GM21423 (cell line): ENCODE measurements around the gene LYSET.
"Not testable (repeated sequence)": the region's sequence is repeated elsewhere in the genome, so short reads cannot be mapped to it uniquely, and the experiment has no call there.

Source experiments
- ATAC-seq: cut with Tn5 transposase; IDR thresholded peaks from one replicate; pipeline ENCODE4 v1.9.1; 2021; ENCODE audit warnings: mild to moderate bottlenecking, moderate library complexity; ENCODE audit not compliant: unreplicated experiment

Gene LYSET

GRCh38 chr14:93184391-93185348 is at the start of gene LYSET, which contains the start of gene MOAP1:
Gene LYSET, plus strand, starts transcription at chr14:93185317. Its CDS starts 89 bp downstream, at chr14:93185406.
Gene MOAP1, minus strand, starts transcription at chr14:93184897. Its CDS starts 655 bp downstream, at chr14:93184242.
- peak; percentile 79 for ATAC-seq

GRCh38 chr14:93135399-93135798 is 49.7 kb upstream of the LYSET start:
- ATAC-seq = no peak

GRCh38 chr14:93136009-93136408 is 49.1 kb upstream of the LYSET start:
- ATAC-seq = no peak

GRCh38 chr14:93136508-93136907 is 48.6 kb upstream of the LYSET start:
- ATAC-seq = not testable (repeated sequence)

GRCh38 chr14:93137864-93138263 is 47.3 kb upstream of the LYSET start:
- no peak for ATAC-seq

- ATAC-seq = no peak
These were observed 42.1 kb upstream of the LYSET start for GRCh38 chr14:93142854-93143652.

GRCh38 chr14:93146119-93146518 is 39.0 kb upstream of the LYSET start:
- no peak for ATAC-seq

GRCh38 chr14:93148979-93149378 is 36.1 kb upstream of the LYSET start:
- ATAC-seq = no peak

GRCh38 chr14:93150227-93151208 is 34.6 kb upstream of the LYSET start:
- no peak for ATAC-seq

- ATAC-seq = no peak
These were observed 32.0 kb upstream of the LYSET start for GRCh38 chr14:93153121-93153520.

GRCh38 chr14:93155667-93156066 is 29.4 kb upstream of the LYSET start:
- no peak for ATAC-seq

- ATAC-seq = no peak
These were observed 28.3 kb upstream of the LYSET start for GRCh38 chr14:93156693-93157369.

GRCh38 chr14:93158349-93158748 is 26.8 kb upstream of the LYSET start:
- not testable (repeated sequence) for ATAC-seq

GRCh38 chr14:93159625-93160352 is 25.3 kb upstream of the LYSET start:
- not testable (repeated sequence) for ATAC-seq

GRCh38 chr14:93160353-93160801 is 24.7 kb upstream of the LYSET start:
- ATAC-seq = no peak

GRCh38 chr14:93161411-93161940 is 23.6 kb upstream of the LYSET start:
- ATAC-seq = no peak

GRCh38 chr14:93163564-93163963 is 21.6 kb upstream of the LYSET start:
- no peak for ATAC-seq
